WTC11 (cell line): Measurements from ENCODE around the gene CLEC2A. TPM values are rescaled to one million over a fixed set of nuclear protein-coding genes. Genes with fewer than 3 reads are reported as not detected.

Experiments used
- ATAC-seq: fragments of 200-7000 bp; cut with Tn5 transposase; 2 replicates; pipeline ENCODE4 v1.10.0; 2021; ENCODE audit warnings: mild to moderate bottlenecking, moderate library complexity
- CTCF ChIA-PET: fragments of 300-600 bp; sonication (Branson Sonifier 250); formaldehyde crosslinking; loops from one replicate; lab custom pipeline; 2021; ENCODE audit warnings: antibody characterized with exemption; lab: Charles Lee
- POLR2A ChIA-PET: fragments of 350-600 bp; sonication (Branson Sonifier 250); formaldehyde crosslinking; loops from one replicate; lab custom pipeline; 2021; ENCODE audit warnings: antibody characterized with exemption; lab: Charles Lee
- DNase-seq: peaks from one replicate; pipeline ENCODE4 v3.0.0; 2021; ENCODE audit warnings: low spot score
- H3K27ac Mint-ChIP-seq: 2 replicates; pipeline ENCODE4 v1.8.0; 2021; ENCODE audit warnings: mixed read lengths
- H3K27me3 Mint-ChIP-seq: 2 replicates; pipeline ENCODE4 v1.8.0; 2021; ENCODE audit warnings: low read depth, mild to moderate bottlenecking, moderate library complexity, mixed read lengths
- H3K36me3 Mint-ChIP-seq: 2 replicates; pipeline ENCODE4 v1.8.0; 2021; ENCODE audit warnings: mixed read lengths
- H3K4me1 Mint-ChIP-seq: 2 replicates; pipeline ENCODE4 v1.8.0; 2022; ENCODE audit warnings: mixed read lengths
- H3K4me3 Mint-ChIP-seq: 2 replicates; pipeline ENCODE4 v1.8.0; 2021; ENCODE audit warnings: mild to moderate bottlenecking, moderate library complexity, mixed read lengths
- H3K9me3 Mint-ChIP-seq: 2 replicates; pipeline ENCODE4 v1.8.0; 2021; ENCODE audit warnings: mixed read lengths
- ARID4B ChIP-seq: sonication (generic); formaldehyde crosslinking; IDR thresholded peaks from 2 replicates; pipeline ENCODE4 v1.8.0; 2023; ENCODE audit warnings: missing genetic modification reagents, mild to moderate bottlenecking, borderline replicate concordance
- ATF3 ChIP-seq: sonication (generic); formaldehyde crosslinking; conservative IDR thresholded peaks from 2 replicates; pipeline ENCODE4 v1.8.1; 2022; ENCODE audit warnings: mild to moderate bottlenecking, missing genetic modification reagents
- CBFB ChIP-seq: sonication (generic); formaldehyde crosslinking; IDR thresholded peaks from 2 replicates; pipeline ENCODE4 v1.8.1; 2022; ENCODE audit warnings: mild to moderate bottlenecking, low read depth, missing genetic modification reagents
- E2F1 ChIP-seq: sonication (generic); formaldehyde crosslinking; IDR thresholded peaks from 2 replicates; pipeline ENCODE4 v1.8.0; 2022; ENCODE audit warnings: mild to moderate bottlenecking, missing genetic modification reagents
- FOXK1 ChIP-seq: sonication (generic); formaldehyde crosslinking; IDR thresholded peaks from 2 replicates; pipeline ENCODE4 v1.8.0; 2022; ENCODE audit warnings: mild to moderate bottlenecking, moderate library complexity, missing genetic modification reagents
- FOXP4 ChIP-seq: sonication (generic); formaldehyde crosslinking; IDR thresholded peaks from 2 replicates; pipeline ENCODE4 v1.8.0; 2022; ENCODE audit warnings: mild to moderate bottlenecking, missing genetic modification reagents
- GABPB1 ChIP-seq: sonication (generic); formaldehyde crosslinking; IDR thresholded peaks from 2 replicates; pipeline ENCODE4 v1.8.1; 2023; ENCODE audit warnings: mild to moderate bottlenecking, missing genetic modification reagents
- HMGXB4 ChIP-seq: sonication (generic); formaldehyde crosslinking; IDR thresholded peaks from 2 replicates; pipeline ENCODE4 v1.8.1; 2023; ENCODE audit warnings: mild to moderate bottlenecking, moderate library complexity, missing genetic modification reagents
- MLX ChIP-seq: sonication (generic); formaldehyde crosslinking; IDR thresholded peaks from 2 replicates; pipeline ENCODE4 v1.8.1; 2023; ENCODE audit warnings: mild to moderate bottlenecking, missing genetic modification reagents, moderate library complexity
- MXD4 ChIP-seq: fragments of 250-450 bp; sonication (Bioruptor Pico); IDR thresholded peaks from 2 replicates; pipeline ENCODE4 v1.8.0; 2021; ENCODE audit warnings: mild to moderate bottlenecking, moderate library complexity, borderline replicate concordance
- OVOL2 ChIP-seq: fragments of 250-450 bp; sonication (Bioruptor Pico); IDR thresholded peaks from 2 replicates; pipeline ENCODE4 v1.9.0; 2021; ENCODE audit warnings: mild to moderate bottlenecking, borderline replicate concordance
- PREB ChIP-seq: sonication (generic); formaldehyde crosslinking; IDR thresholded peaks from 2 replicates; pipeline ENCODE4 v1.8.1; 2022; ENCODE audit warnings: mild to moderate bottlenecking, missing genetic modification reagents, moderate library complexity, borderline replicate concordance
- SMAD3 ChIP-seq: sonication (generic); formaldehyde crosslinking; IDR thresholded peaks from 2 replicates; pipeline ENCODE4 v1.8.0; 2022; ENCODE audit warnings: missing genetic modification reagents, mild to moderate bottlenecking, borderline replicate concordance
- STAT6 ChIP-seq: sonication (generic); formaldehyde crosslinking; conservative IDR thresholded peaks from 2 replicates; pipeline ENCODE4 v1.8.1; 2023; ENCODE audit warnings: mild to moderate bottlenecking, low read depth, missing genetic modification reagents, moderate library complexity
- TEAD4 ChIP-seq: sonication (generic); formaldehyde crosslinking; IDR thresholded peaks from 2 replicates; pipeline ENCODE4 v1.8.0; 2022; ENCODE audit warnings: mild to moderate bottlenecking, missing genetic modification reagents
- ZNF219 ChIP-seq: sonication (generic); formaldehyde crosslinking; IDR thresholded peaks from 2 replicates; pipeline ENCODE4 v1.8.0; 2023; ENCODE audit warnings: missing genetic modification reagents, mild to moderate bottlenecking, borderline replicate concordance
- ZSCAN18 ChIP-seq: fragments of 250-450 bp; sonication (Bioruptor Pico); IDR thresholded peaks from 2 replicates; pipeline ENCODE4 v2.1.2; 2022; ENCODE audit warnings: mild to moderate bottlenecking, moderate library complexity
- total RNA-seq: library from RNA; stranded (reverse); gene quantifications from 3 replicates; pipeline ENCODE4 v1.2.3, GENCODE V29; 2021

CLEC2A gene
- total RNA-seq, 1 experiment from 2014 or later, result 3.5 TPM

GRCh38 chr12:9944391-9944790 is 12.2 kb upstream of the CLEC2A start:
- H3K27ac Mint-ChIP-seq, result no peak overlapping the region
- POLR2A ChIA-PET, result no interaction called here
- ATAC-seq, result no peak

GRCh38 chr12:9943240-9943639 is 11.1 kb upstream of the CLEC2A start:
- Mint-ChIP-seq H3K4me3 (peak overlapping the region; percentile 58), H3K9me3 (peaks cover 12% of the 10 kb centered on the region), H3K27me3 (peaks cover 10% of the 10 kb centered on the region), H3K36me3 (no peaks in the 10 kb centered on the region), H3K27ac (no peak overlapping the region), H3K4me1 (peaks cover 6% of the 10 kb centered on the region)
- ATAC-seq (peak; percentile 87), DNase-seq (peak; percentile 45)
- POLR2A ChIA-PET, result no interaction called here
- CTCF ChIA-PET, result no interaction called here
- TF ChIP-seq ZSCAN18 (CRISPR knock-in tag), result no peak
- no peak for TF ChIP-seq FOXP4
- TF ChIP-seq E2F1 (CRISPR knock-in tag), result no peak
- TF ChIP-seq FOXK1 (CRISPR knock-in tag), result no peak
- no peak for TF ChIP-seq TEAD4 (CRISPR knock-in tag)
- TF ChIP-seq ARID4B (CRISPR knock-in tag), result no peak
- no peak for TF ChIP-seq PREB (CRISPR knock-in tag)
- no peak for TF ChIP-seq MXD4 (CRISPR knock-in tag)
- TF ChIP-seq OVOL2 (CRISPR knock-in tag), result no peak
- TF ChIP-seq HMGXB4 (CRISPR knock-in tag), result no peak
- TF ChIP-seq CBFB (CRISPR knock-in tag), result no peak
- TF ChIP-seq MLX (CRISPR knock-in tag), result no peak
- no peak for TF ChIP-seq ZNF219 (CRISPR knock-in tag)
- TF ChIP-seq SMAD3 (CRISPR knock-in tag), result no peak
- TF ChIP-seq STAT6 (CRISPR knock-in tag), result no peak
- no peak for TF ChIP-seq GABPB1 (CRISPR knock-in tag)

More at GRCh38 chr12:9944391-9944790, 12.2 kb upstream of the CLEC2A start:
- Mint-ChIP-seq H3K27me3 (peaks cover 10% of the 10 kb centered on the region), H3K36me3 (no peaks in the 10 kb centered on the region), H3K4me1 (peaks cover 6% of the 10 kb centered on the region), H3K4me3 (no peak overlapping the region), H3K9me3 (peaks cover 12% of the 10 kb centered on the region)
- no peak for TF ChIP-seq ATF3 (CRISPR knock-in tag)
- CTCF ChIA-PET, result no interaction called here
- no peak for DNase-seq
